ENCODE measurements around the gene DOCK9. TPM values are rescaled to one million over a fixed set of nuclear protein-coding genes. Genes with fewer than 3 reads are reported as not detected.

Gene DOCK9
- total and polyA plus RNA-seq, 8 donors = 98.3 to 158 (median 109) TPM

DNA sequence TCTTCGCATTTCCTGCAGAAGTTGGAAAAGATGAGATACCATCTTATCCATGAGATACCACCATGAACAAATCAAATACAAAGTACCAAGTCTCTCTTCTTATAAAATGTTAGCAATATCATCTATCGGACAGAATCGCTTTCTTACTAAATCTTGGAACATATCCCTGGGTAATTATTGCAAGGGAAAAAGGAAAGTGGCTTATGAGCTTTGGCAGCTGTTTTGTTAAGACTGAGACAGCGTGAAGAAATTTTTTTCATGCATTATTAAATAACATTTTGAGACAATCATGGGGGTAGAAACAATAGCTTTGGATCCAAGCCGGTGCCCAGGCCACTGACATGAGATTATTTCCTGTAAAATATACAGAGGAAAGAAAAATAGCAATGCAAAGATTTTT lies 84.5 kb downstream of the DOCK9 start:
- ATAC-seq (no peak), DNase-seq (peak in 2 of 4 donors; percentile 51 to 66)
- H3K4me1 ChIP-seq = peaks cover 6 to 20% of the 10 kb centered on the region in 2 donors
- intact Hi-C loops (cut with DNase I) = loop anchor here in 1 of 2 donors (10.0 kb wide), 1 partner anchor 141 kb away; no protein-coding TSS in a partner anchor
- H3K9me3 ChIP-seq = no peaks in the 10 kb centered on the region
- H3K36me3 ChIP-seq = peaks cover 0 to 22% of the 10 kb centered on the region in 2 donors
- TF ChIP-seq, protein P1, sequence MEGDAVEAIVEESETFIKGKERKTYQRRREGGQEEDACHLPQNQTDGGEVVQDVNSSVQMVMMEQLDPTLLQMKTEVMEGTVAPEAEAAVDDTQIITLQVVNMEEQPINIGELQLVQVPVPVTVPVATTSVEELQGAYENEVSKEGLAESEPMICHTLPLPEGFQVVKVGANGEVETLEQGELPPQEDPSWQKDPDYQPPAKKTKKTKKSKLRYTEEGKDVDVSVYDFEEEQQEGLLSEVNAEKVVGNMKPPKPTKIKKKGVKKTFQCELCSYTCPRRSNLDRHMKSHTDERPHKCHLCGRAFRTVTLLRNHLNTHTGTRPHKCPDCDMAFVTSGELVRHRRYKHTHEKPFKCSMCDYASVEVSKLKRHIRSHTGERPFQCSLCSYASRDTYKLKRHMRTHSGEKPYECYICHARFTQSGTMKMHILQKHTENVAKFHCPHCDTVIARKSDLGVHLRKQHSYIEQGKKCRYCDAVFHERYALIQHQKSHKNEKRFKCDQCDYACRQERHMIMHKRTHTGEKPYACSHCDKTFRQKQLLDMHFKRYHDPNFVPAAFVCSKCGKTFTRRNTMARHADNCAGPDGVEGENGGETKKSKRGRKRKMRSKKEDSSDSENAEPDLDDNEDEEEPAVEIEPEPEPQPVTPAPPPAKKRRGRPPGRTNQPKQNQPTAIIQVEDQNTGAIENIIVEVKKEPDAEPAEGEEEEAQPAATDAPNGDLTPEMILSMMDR (IDR thresholded peaks at IDR 0.05) = no peak
- no peaks in the 10 kb centered on the region for H3K27me3 ChIP-seq
- H3K4me3 ChIP-seq = no peak overlapping the region
- H3K27ac ChIP-seq = peak overlapping the region in 1 of 2 donors; percentile 3

DNA sequence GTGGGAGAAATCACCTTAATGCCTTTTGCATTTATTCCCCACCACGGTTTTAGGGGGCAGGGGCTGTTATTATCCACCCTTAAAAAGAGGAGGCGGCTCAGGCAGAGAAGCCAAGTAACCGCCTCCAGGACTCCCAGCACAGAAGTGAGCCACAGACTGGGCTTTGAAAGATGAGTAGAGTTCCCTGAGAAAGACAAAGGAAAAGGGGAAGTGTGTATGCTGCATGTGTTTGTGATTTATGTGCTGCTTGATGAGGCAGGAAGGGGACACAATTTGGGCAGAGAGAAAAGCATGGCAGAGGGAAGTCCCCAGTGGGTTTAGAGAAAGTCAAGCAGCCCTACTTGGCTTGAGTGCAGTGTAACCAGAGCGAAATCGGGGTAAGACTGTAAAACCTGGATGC lies 85.0 kb downstream of the DOCK9 start:
- Histone ChIP-seq H3K27me3 (no peaks in the 10 kb centered on the region), H3K4me3 (no peak overlapping the region), H3K4me1 (peaks cover 6 to 20% of the 10 kb centered on the region in 2 donors), H3K36me3 (peaks cover 0 to 24% of the 10 kb centered on the region in 2 donors), H3K9me3 (no peaks in the 10 kb centered on the region), H3K27ac (peak overlapping the region in 1 of 2 donors; percentile 3)
- no peak for DNase-seq
- TF ChIP-seq, protein P1 (IDR thresholded peaks at IDR 0.05) = no peak
- intact Hi-C loops (cut with DNase I) = loop anchor here in 1 of 2 donors (10.0 kb wide), 1 partner anchor 142 kb away; no protein-coding TSS in a partner anchor
- peak; percentile 33 for ATAC-seq

DNA sequence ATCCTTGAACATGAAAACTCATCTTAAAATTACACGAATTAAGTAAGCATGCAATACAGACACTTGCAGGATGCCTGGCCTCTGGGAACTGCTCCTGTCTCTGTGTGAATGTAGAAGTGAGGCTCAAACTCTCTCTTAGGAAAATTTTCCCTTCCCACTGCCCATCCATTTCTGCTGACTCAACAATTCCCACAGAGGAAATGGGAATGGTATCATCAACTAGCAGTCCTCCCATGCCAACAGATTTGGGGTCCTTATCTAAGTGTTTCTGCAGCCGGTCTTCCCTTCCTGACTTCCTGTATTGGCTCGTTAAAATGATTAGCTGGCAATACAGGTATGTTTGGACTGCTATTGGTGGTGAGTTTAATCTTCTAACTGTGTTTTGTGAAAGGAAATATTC lies 85.8 kb downstream of the DOCK9 start:
- TF ChIP-seq, protein P1 (IDR thresholded peaks at IDR 0.05) = no peak

DNA sequence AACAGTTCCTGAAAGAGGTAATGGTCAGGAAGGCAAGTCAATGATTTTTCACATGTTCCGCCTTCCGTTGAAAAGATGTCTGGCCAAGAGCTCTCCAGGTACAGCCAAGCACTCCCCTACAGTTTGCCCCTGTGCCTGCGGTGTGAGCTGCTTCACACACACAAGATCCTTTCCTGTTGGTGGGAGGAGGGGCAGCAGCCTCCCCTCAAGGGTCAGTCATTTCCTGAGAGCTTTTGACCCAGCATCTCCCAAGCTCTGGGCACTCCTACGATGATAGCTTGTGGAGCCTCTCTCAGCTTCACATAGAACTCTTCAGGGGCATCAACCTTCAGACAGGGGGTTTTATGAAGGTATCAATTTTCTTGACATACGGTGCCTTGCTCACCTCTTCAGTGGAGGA lies 86.9 kb downstream of the DOCK9 start:
- DNase-seq = no peak
- no peak overlapping the region for H3K27ac ChIP-seq

More for the DNA sequence above, 85.8 kb downstream of the DOCK9 start:
- ATAC-seq (no peak), DNase-seq (no peak)
- intact Hi-C loops (cut with DNase I) = loop anchor here in 1 of 2 donors (10.0 kb wide), 1 partner anchor 143 kb away; no protein-coding TSS in a partner anchor
- Histone ChIP-seq H3K27me3 (no peaks in the 10 kb centered on the region), H3K4me3 (no peak overlapping the region), H3K36me3 (peaks cover 0 to 19% of the 10 kb centered on the region in 2 donors), H3K4me1 (peaks cover 6 to 20% of the 10 kb centered on the region in 2 donors), H3K9me3 (no peaks in the 10 kb centered on the region), H3K27ac (no peak overlapping the region)

DNA sequence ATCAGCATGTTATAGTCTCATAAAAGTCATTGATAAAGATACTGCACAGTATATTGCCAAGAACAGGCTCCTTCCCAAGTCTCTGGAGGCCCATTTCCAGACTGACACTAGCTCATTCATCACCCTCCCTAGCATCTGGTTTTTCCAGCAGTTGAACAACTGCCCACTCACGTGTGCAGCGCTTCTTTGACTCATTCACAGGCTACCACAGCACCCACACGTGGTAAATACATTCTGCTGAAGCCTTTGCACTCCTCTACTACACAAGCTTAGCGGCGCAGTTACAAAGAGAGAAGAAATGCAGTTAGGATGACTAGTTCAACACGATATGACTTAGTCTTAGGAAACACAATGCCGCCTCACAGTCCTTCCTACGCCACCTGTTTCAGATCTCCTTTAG lies 87.7 kb downstream of the DOCK9 start:
- DNase-seq (no peak), ATAC-seq (peak; percentile 29)
- Histone ChIP-seq H3K27me3 (no peaks in the 10 kb centered on the region), H3K36me3 (peaks cover 0 to 27% of the 10 kb centered on the region in 2 donors), H3K27ac (no peak overlapping the region), H3K4me1 (peaks cover 6 to 20% of the 10 kb centered on the region in 2 donors), H3K4me3 (no peak overlapping the region), H3K9me3 (no peaks in the 10 kb centered on the region)
- TF ChIP-seq, protein P1 (IDR thresholded peaks at IDR 0.05) = no peak
- intact Hi-C loops (cut with DNase I) = loop anchor here in 1 of 2 donors (10.0 kb wide), 1 partner anchor 145 kb away; no protein-coding TSS in a partner anchor

More for the DNA sequence above, 86.9 kb downstream of the DOCK9 start:
- Histone ChIP-seq H3K4me3 (no peak overlapping the region), H3K9me3 (no peaks in the 10 kb centered on the region), H3K27me3 (no peaks in the 10 kb centered on the region), H3K36me3 (peaks cover 0 to 25% of the 10 kb centered on the region in 2 donors), H3K4me1 (peaks cover 6 to 20% of the 10 kb centered on the region in 2 donors)
- TF ChIP-seq, protein P1 (IDR thresholded peaks at IDR 0.05) = no peak
- intact Hi-C loops (cut with DNase I) = loop anchor here in 1 of 2 donors (10.0 kb wide), 1 partner anchor 144 kb away; no protein-coding TSS in a partner anchor
- ATAC-seq = no peak
